Fibroblast of the aortic adventitia (primary cell): ENCODE measurements around the gene ACY1. TPM values are rescaled to one million over a fixed set of nuclear protein-coding genes. Genes with fewer than 3 reads are reported as not detected.

ENCODE experiments used
- DNase-seq: peaks from one replicate; pipeline ENCODE4 v3.0.0-alpha.2; 2010; ENCODE audit warnings: low read depth
- H3K4me3 ChIP-seq: 2 replicates; pipeline ENCODE4 v1.5.1; 2011; ENCODE audit warnings: low read depth, mild to moderate bottlenecking, control low read depth, low read length, moderate library complexity
- total RNA-seq: library from RNA; depleted of rRNA; stranded (reverse); fragments of >200 nt; gene quantifications from 2 replicates; pipeline ENCODE4 v1.2.3, GENCODE V29; 2012; ENCODE audit warnings: low replicate concordance
- TF ChIP-seq, protein P1 (sequence below): IDR thresholded peaks from 2 replicates; pipeline ENCODE4 v1.5.1; 2011; ENCODE audit warnings: mild to moderate bottlenecking, low read length, control low read depth, inconsistent platforms; ENCODE audit not compliant: insufficient read depth

Gene ACY1
- total RNA-seq, 1 donor: 26.7 TPM

DNA sequence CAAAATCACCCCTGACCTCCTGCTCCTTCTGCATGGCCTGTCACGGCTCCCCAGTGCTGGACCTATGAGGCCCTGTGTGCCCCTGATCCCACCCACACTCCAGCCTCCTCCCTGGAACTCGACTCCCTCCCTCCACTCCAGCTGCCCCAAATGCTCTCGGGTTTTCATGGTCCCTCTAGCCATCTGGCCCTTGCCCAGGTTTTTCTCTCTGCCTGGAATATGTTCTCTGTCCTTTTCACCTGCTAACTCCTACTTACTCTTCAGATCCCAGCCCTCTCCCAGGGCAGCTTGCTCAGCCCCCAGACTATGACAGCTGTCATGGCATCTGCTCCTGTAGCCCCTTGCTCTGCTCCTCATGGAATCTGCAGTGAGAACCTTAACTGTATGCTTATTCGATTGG, 42.7 kb downstream of the ACY1 start:
- no peak for DNase-seq
- TF ChIP-seq, protein P1, sequence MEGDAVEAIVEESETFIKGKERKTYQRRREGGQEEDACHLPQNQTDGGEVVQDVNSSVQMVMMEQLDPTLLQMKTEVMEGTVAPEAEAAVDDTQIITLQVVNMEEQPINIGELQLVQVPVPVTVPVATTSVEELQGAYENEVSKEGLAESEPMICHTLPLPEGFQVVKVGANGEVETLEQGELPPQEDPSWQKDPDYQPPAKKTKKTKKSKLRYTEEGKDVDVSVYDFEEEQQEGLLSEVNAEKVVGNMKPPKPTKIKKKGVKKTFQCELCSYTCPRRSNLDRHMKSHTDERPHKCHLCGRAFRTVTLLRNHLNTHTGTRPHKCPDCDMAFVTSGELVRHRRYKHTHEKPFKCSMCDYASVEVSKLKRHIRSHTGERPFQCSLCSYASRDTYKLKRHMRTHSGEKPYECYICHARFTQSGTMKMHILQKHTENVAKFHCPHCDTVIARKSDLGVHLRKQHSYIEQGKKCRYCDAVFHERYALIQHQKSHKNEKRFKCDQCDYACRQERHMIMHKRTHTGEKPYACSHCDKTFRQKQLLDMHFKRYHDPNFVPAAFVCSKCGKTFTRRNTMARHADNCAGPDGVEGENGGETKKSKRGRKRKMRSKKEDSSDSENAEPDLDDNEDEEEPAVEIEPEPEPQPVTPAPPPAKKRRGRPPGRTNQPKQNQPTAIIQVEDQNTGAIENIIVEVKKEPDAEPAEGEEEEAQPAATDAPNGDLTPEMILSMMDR: no peak
- H3K4me3 ChIP-seq: no peak overlapping the region

DNA sequence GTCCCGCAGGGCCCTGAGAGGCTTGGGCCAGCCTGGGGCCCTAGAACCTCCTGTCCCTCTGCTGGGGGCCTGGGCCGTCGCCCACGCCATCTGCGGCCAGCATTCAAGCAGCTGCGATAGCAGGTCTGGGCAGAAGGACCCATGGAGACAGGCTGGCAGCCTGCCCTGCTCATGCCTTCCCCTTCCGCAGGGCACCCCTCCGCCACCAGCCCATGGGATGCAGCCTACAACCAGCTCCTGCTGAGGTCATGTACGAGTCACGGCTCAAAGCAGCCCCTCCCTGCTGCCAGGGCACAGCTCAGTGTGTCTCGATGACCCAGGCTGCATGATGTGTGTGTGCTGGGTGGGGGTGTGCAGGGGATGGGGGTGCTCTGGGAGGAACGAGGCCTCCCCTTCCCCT, 45.2 kb downstream of the ACY1 start:
- no peak for DNase-seq
- H3K4me3 ChIP-seq: no peak overlapping the region
- TF ChIP-seq, protein P1: no peak

DNA sequence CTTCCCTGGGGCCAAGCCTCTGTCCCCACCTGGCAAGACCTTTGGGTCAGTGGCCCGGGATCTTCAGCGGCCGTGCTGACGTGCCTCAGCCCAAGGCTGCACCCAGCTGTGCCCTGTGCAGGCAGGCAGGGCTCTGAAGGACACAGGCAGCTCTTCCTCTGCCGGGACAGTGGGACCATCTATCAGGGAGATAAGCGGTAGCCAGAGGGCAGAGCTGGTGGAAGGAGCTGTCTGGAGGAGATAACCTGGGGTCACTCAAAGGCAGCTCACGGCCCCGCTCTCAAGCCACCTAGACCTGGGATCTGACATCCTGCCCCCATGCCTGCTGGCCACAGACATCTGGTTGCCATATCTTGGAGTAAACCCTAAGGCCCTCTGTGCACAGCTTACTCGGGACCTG, 45.7 kb downstream of the ACY1 start:
- TF ChIP-seq, protein P1: no peak
- no peak overlapping the region for H3K4me3 ChIP-seq
- no peak for DNase-seq

DNA sequence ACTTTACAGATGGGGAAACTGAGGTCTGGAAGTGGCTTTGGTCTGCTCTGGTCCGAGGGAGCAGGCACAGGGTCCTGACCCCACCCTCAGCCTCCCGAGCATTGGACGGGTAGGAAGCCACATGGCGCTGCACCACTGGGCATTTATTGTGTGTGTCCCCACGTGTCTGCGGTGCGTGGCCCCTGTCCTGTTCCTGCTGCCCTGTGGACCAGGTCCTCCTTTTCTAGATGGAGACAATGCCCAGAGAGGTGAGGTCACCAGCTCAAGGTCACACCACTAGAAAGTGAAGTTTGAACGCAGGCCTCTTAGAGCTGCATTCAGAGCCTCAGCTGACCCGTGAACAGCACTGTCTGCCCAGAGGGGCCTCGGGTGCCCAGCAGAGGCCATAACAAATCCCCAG, 46.2 kb downstream of the ACY1 start:
- TF ChIP-seq, protein P1: no peak
- H3K4me3 ChIP-seq: no peak overlapping the region
- DNase-seq: no peak

DNA sequence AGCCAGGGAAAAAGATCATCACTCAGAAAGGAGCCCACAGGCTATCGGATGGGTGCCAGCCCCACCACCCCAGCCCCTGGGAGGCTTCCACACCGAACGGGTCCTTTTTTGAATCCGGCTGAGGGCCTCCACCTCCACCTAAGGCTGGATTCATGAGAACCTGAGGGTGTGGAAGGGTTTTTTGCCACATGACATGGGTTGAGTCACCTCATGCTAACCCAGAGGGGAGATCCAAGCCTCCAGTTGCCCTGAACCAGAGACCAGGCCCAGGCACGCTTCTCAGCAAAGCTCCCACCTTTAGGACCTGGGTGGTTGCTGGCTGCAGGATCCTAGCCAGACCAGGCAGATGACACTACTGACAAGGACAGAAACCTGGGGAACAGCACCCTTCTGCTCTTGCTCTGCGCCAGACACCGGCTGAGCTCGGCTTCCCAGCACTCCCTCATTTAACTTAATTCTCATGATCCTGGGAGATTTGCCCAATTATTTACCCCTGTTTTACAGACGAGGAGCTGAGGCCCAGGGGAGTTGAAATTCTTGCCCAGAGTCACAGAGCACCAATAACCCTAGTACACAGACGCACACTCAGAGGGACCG, 47.5 kb downstream of the ACY1 start:
- TF ChIP-seq, protein P1: no peak
- no peak overlapping the region for H3K4me3 ChIP-seq
- DNase-seq: no peak

DNA sequence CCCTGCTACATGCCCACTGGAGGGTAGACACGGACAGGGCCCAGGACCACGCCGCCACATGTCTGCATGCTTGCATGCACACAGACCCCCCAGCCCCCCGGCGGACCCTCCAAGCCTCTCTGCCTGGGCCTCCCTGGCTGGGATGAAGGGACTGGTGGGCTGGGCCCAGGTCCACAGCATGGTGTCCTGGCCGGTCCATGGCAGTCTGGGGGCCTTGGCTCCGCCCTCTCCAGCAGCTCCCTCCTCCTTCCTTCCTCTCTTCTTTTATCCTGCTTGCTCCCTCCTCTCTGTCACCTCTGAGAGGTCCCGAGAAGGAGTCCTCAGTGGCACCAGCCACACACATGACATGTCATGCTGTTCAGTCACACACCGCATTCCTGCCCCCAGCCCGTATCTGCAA, 48.6 kb downstream of the ACY1 start:
- no peak overlapping the region for H3K4me3 ChIP-seq
- TF ChIP-seq, protein P1: no peak
- DNase-seq: no peak
